CD4-positive, alpha-beta T cell treated with Interleukin-15 for 1 hour (primary cell): ENCODE results near the gene GRIK2.
"Not testable (repeated sequence)": the region's sequence is repeated elsewhere in the genome, so short reads cannot be mapped to it uniquely, and the experiment has no call there.

Experiments
- DNase-seq: peaks from one replicate; pipeline ENCODE4 v3.0.0-alpha.2; 2020

GRIK2 gene

DNA sequence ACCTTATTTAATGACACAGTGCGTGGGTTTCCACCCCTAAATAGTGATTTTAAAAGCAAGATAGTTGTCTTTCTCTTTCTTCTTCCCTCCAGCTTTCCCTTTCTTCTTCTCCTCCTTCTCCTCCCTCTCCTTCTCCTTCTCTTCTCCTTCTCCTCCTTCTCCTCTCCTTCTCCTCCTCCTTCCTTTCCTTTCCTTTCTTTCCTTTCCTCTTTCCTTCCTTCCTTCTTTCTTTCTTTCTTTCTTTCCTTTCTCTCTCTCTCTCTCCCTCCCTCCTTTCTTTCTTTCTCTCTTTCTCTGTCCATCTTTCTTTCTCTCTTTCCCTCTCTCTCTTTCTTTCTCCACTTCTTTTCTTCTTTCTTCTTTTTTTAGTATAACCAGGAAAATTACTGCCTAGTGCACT is 670.6 kb downstream of the GRIK2 start:
- no peak for DNase-seq

DNA sequence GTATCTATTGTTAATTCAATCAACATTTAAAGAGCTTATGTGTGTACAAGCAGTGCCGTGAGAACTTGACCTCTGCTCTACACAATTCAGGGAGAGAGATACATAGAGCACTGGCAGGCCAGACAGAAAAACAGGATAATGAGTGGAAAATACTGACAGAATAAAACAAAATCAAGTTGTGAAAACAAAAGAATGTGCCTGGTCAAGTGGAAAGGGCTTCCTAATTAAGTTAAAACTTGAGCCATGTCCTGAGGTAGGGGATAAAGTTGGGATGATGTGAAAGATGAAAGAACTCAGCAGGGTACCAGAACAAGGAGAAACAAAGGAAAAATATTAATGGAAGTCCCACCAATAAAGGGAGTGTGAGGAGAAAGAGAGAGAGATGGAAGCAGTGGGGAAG is 672.8 kb downstream of the GRIK2 start:
- no peak for DNase-seq

DNA sequence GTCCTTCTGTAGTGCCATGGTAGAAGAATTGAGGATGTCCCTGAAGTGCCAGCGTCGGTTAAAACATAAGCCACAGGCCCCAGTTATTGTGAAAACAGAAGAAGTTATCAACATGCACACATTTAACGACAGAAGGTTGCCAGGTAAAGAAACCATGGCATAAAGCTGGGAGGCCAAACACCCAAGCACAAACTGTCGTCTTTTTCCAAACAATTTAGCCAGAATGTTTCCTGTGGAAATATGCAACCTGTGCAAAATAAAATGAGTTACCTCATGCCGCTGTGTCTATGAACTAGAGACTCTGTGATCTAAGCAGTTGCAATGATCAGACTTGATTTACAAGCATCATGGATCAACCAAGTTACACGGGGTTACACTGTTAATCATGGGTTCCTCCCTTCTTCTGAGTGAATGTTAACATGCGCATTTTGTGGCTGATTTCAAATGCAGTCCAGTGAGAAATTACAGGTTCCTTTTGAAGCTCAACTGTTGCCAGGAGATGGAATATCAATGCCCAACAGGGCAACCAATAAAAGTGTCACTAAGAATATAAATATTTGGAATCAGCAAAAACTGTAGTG is 674.9 kb downstream of the GRIK2 start:
- no peak for DNase-seq

DNA sequence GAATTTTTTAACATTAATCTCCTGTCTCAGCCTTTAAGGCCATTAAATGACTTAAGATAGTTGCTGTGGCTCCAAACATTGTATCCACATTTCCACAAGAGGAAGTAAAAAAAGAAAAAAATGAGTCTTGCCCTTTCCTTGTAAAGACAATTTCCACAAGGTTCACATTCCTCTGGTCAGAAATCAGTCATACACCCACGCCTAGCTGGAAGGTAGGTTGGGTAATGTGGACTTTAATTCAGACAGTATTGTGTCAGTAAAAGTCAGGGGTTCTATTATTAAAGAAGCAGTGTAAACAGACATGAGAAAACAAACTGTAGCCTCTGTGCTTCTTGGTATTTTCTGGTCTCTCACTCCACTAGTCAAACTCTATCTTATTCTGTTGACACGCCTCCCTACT is 682.0 kb downstream of the GRIK2 start:
- DNase-seq, result no peak

DNA sequence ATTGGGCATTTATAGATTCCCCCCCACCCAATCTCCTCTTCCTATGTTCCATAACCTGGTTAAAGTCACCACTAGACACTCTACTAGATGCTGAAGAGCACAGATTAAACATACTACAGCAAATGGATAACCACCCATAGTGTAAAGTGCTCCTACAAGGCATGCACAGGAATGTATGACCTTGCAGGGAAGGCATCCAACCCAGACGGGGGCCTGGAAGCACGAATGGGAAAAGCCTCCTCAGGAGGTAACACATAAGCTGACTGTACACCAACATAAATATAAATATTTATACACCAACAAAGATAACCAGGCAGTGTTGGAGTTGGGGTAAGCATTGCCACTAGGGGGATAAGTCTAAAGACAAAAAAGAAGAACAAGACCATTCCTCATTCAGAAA is 691.7 kb downstream of the GRIK2 start:
- DNase-seq, result no peak

DNA sequence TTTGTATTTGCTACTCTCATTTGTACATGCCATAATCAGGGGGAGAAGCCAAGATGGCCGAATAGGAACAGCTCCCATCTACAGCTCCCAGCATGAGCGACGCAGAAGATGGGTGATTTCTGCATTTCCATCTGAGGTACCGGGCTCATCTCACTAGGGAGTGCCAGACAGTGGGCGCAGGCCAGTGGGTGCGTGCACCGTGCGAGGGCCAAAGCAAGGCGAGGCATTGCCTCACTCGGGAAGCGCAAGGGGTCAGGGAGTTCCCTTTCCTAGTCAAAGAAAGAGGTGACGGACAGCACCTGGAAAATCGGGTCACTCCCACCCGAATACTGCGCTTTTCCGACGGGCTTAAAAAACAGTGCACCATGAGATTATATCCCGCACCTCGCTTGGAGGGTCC is 694.7 kb downstream of the GRIK2 start:
- not testable (repeated sequence) for DNase-seq

DNA sequence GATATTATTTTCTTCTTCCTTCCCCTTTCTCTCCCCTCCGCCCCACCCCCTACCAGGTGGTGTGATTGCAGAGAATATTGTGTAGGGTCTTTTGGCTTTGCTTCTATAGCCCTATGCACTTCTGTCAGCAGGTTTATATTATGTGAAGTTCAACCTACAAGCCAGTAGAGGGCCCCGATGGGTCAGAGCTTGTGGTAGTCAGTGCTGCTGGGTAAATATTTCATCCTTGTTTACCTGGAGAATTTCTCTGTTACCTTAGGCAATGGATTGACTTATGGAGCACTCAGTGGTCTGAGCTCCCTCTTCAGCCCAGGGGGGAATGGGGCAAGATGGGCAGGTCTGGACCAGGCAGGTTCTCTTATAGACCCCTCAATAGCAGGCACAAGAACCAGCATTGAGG is 720.9 kb downstream of the GRIK2 start:
- no peak for DNase-seq

DNA sequence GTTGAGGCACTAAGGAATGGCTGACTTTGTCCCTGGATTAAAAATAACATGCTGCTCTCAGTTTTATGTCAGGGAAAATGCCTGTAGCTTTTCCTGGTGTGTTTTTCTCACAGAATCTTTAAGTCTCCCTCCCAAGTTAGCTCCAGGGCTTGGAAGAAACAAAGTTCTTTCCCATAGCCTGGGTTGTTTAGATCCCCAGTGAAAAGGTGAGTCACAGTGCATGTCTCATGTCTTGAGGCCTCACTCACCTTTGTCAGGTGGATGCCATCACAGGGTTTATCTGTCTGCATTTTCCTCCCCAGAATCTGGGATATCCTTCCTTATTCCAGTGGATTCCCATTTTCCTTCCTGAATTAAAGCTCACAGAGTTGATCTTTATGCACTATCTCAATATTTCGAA is 722.4 kb downstream of the GRIK2 start:
- no peak for DNase-seq

DNA sequence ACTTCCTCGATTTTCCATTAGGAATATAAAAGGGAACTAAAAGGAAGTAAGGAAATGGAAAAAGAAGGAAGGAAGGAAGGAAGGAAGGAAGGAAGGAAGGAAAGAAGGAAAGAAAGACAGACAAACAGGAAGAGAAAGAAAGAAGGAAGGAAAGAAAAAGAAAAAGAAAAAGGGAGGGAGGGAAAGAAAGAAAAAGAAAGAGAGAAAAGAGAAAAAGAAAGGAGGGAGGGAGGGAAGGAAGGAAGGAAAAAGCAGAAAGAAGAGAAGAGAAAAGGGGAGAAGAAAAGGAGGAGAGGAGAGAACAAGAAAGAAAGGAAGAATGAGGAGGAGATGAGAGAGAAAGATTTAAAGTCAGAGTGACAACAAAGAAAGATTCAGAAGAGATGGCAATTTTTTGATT is 724.5 kb downstream of the GRIK2 start:
- no peak for DNase-seq
